Activated CD8-positive, alpha-beta memory T cell treated with anti-CD3 and anti-CD28 coated beads for 4 hours (primary cell): ENCODE results near the gene PTEN.

Experiments
- DNase-seq, 2 donors: peaks; one replicate each; pipeline ENCODE4 v3.0.0-alpha.2; 2020; ENCODE audit warnings: low read depth in 2 of 2

PTEN gene

GRCh38 chr10:87976101-87976743 lies 112.8 kb downstream of the PTEN start:
- no peak for DNase-seq

GRCh38 chr10:87978166-87978565 lies 114.7 kb downstream of the PTEN start:
- no peak for DNase-seq

GRCh38 chr10:87979847-87980246 lies 116.4 kb downstream of the PTEN start:
- DNase-seq, result no peak

GRCh38 chr10:87983716-87984115 lies 120.3 kb downstream of the PTEN start:
- DNase-seq, result no peak

- no peak for DNase-seq
Observed at GRCh38 chr10:87987206-87987605, 123.8 kb downstream of the PTEN start.

- DNase-seq, result no peak
Observed at GRCh38 chr10:87991946-87992345, 128.5 kb downstream of the PTEN start.

- DNase-seq, result no peak
Observed at GRCh38 chr10:88004451-88004850, 141.0 kb downstream of the PTEN start.

GRCh38 chr10:88006261-88006660 lies 142.8 kb downstream of the PTEN start:
- DNase-seq, result no peak

- no peak for DNase-seq
Observed at GRCh38 chr10:88008866-88009470, 145.5 kb downstream of the PTEN start.

GRCh38 chr10:88012641-88013040 lies 149.2 kb downstream of the PTEN start:
- no peak for DNase-seq

GRCh38 chr10:88017781-88018180 lies 154.4 kb downstream of the PTEN start:
- DNase-seq, result no peak

GRCh38 chr10:88019753-88020152 lies 156.3 kb downstream of the PTEN start:
- DNase-seq, result no peak
